ENCODE measurements around the gene PSMB3.

DNA sequence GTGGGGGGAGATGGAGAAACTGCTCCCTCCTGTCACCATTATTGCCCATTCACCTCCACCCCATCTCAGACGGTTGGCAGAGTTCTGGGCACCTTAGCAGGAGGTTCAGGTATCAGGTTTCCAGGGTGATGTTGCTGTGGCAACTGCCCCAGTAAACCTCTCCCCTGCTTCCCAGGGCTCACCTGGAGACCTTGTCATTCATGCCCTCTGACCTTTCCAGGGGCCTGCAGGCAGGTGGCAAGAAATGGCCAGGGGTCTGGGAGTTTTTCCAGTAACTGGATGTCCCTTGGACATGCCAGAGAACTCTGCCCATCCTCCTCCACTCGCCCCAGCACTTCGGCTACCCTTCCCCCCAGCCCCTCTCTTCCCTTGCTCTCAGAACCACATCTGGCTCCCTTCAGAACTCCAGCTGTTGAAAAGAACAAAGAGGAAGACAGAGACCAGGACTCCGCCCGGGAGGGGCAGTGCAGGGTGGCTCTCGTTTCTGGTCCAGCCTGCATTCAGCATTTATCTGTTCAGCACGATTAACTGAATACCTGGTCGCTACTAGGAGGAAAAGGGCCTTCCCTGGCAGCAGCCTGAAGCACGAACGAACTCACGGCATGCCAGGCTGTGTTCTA lies 39.0 kb upstream of the PSMB3 start:
- TF ChIP-seq, protein P1, sequence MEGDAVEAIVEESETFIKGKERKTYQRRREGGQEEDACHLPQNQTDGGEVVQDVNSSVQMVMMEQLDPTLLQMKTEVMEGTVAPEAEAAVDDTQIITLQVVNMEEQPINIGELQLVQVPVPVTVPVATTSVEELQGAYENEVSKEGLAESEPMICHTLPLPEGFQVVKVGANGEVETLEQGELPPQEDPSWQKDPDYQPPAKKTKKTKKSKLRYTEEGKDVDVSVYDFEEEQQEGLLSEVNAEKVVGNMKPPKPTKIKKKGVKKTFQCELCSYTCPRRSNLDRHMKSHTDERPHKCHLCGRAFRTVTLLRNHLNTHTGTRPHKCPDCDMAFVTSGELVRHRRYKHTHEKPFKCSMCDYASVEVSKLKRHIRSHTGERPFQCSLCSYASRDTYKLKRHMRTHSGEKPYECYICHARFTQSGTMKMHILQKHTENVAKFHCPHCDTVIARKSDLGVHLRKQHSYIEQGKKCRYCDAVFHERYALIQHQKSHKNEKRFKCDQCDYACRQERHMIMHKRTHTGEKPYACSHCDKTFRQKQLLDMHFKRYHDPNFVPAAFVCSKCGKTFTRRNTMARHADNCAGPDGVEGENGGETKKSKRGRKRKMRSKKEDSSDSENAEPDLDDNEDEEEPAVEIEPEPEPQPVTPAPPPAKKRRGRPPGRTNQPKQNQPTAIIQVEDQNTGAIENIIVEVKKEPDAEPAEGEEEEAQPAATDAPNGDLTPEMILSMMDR (IDR thresholded peaks at IDR 0.05): no peak
- TF ChIP-seq POLR2A (IDR thresholded peaks at IDR 0.05): no peak

Measured in esophagus squamous epithelium (tissue), 4 donors.